ENCODE results near the gene EZH1.

GRCh38 chr17:42743595-42744282 lies 1.1 kb downstream of the EZH1 start:
- no peak for TF ChIP-seq POLR2AphosphoS5 (IDR thresholded peaks at IDR 0.05)
- TF ChIP-seq, protein P1, sequence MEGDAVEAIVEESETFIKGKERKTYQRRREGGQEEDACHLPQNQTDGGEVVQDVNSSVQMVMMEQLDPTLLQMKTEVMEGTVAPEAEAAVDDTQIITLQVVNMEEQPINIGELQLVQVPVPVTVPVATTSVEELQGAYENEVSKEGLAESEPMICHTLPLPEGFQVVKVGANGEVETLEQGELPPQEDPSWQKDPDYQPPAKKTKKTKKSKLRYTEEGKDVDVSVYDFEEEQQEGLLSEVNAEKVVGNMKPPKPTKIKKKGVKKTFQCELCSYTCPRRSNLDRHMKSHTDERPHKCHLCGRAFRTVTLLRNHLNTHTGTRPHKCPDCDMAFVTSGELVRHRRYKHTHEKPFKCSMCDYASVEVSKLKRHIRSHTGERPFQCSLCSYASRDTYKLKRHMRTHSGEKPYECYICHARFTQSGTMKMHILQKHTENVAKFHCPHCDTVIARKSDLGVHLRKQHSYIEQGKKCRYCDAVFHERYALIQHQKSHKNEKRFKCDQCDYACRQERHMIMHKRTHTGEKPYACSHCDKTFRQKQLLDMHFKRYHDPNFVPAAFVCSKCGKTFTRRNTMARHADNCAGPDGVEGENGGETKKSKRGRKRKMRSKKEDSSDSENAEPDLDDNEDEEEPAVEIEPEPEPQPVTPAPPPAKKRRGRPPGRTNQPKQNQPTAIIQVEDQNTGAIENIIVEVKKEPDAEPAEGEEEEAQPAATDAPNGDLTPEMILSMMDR (IDR thresholded peaks at IDR 0.05), result no peak

All from suprapubic skin (tissue), 3 donors.